GM18867 (cell line): ENCODE data around the gene NAXD.
A peak's percentile ranks its signal among the peaks of the same experiment; 100 is the strongest.
"Not testable (repeated sequence)": the region's sequence is repeated elsewhere in the genome, so short reads cannot be mapped to it uniquely, and the experiment has no call there.

Experiments
- ATAC-seq: cut with Tn5 transposase; IDR thresholded peaks from one replicate; pipeline ENCODE4 v1.9.1; 2021; ENCODE audit warnings: mild to moderate bottlenecking, moderate library complexity; ENCODE audit not compliant: unreplicated experiment

The NAXD gene

GRCh38 chr13:110662777-110663443, 47.6 kb downstream of the NAXD start:
- no peak for ATAC-seq

- no peak for ATAC-seq
Observed at GRCh38 chr13:110663491-110663890, 48.1 kb downstream of the NAXD start.

- no peak for ATAC-seq
Observed at GRCh38 chr13:110664041-110664440, 48.7 kb downstream of the NAXD start.

GRCh38 chr13:110664673-110665072, 49.3 kb downstream of the NAXD start:
- no peak for ATAC-seq

GRCh38 chr13:110665491-110666254, 50.3 kb downstream of the NAXD start:
- ATAC-seq: no peak

- ATAC-seq: no peak
Observed at GRCh38 chr13:110666255-110666533, 50.8 kb downstream of the NAXD start.

GRCh38 chr13:110669036-110669435, 53.7 kb downstream of the NAXD start:
- ATAC-seq: no peak

GRCh38 chr13:110669814-110670213, 54.5 kb downstream of the NAXD start:
- not testable (repeated sequence) for ATAC-seq

GRCh38 chr13:110676595-110677587, 61.5 kb downstream of the NAXD start:
- peak; percentile 78 for ATAC-seq

GRCh38 chr13:110677731-110678545, 62.6 kb downstream of the NAXD start:
- no peak for ATAC-seq

GRCh38 chr13:110680852-110681251, 65.5 kb downstream of the NAXD start:
- ATAC-seq: no peak

GRCh38 chr13:110681868-110682550, 66.7 kb downstream of the NAXD start:
- no peak for ATAC-seq

- ATAC-seq: no peak
Observed at GRCh38 chr13:110682746-110683145, 67.4 kb downstream of the NAXD start.

- no peak for ATAC-seq
Observed at GRCh38 chr13:110683203-110683883, 68.0 kb downstream of the NAXD start.

- ATAC-seq: no peak
Observed at GRCh38 chr13:110683921-110684320, 68.6 kb downstream of the NAXD start.

- ATAC-seq: no peak
Observed at GRCh38 chr13:110684388-110685056, 69.2 kb downstream of the NAXD start.

- no peak for ATAC-seq
Observed at GRCh38 chr13:110685305-110686020, 70.1 kb downstream of the NAXD start.

- no peak for ATAC-seq
Observed at GRCh38 chr13:110687736-110688135, 72.4 kb downstream of the NAXD start.
